Pulmonary artery endothelial cell (primary cell): Measurements from ENCODE around the gene PRRT3. TPM values are rescaled to one million over a fixed set of nuclear protein-coding genes. Genes with fewer than 3 reads are reported as not detected.
"Not testable (repeated sequence)": the region's sequence is repeated elsewhere in the genome, so short reads cannot be mapped to it uniquely, and the experiment has no call there.

ENCODE experiments used
- DNase-seq: peaks from one replicate; pipeline ENCODE4 v3.0.0-alpha.2; 2011; ENCODE audit warnings: low read depth, low spot score
- total RNA-seq: library from RNA; depleted of rRNA; stranded (reverse); fragments of >200 nt; gene quantifications from 2 replicates; pipeline ENCODE4 v1.2.3, GENCODE V29; 2014

The PRRT3 gene
- total RNA-seq, 1 donor from 2014 or later = 1.1 TPM

- DNase-seq = peak; percentile 43
Observed at GRCh38 chr3:9947025-9947995, 4.9 kb downstream of the PRRT3 start.

- peak; percentile 75 for DNase-seq
Observed at GRCh38 chr3:9946112-9947024, 5.8 kb downstream of the PRRT3 start.

- DNase-seq = no peak
Observed at GRCh38 chr3:9945358-9945757, 6.8 kb downstream of the PRRT3 start.

GRCh38 chr3:9944271-9944670, 7.9 kb downstream of the PRRT3 start:
- no peak for DNase-seq

- DNase-seq = no peak
Observed at GRCh38 chr3:9942934-9943690, 9.1 kb downstream of the PRRT3 start.

GRCh38 chr3:9942164-9942563, 10.0 kb downstream of the PRRT3 start:
- DNase-seq = no peak

GRCh38 chr3:9940746-9941145, 11.5 kb downstream of the PRRT3 start:
- DNase-seq = no peak

- DNase-seq = not testable (repeated sequence)
Observed at GRCh38 chr3:9939906-9940305, 12.3 kb downstream of the PRRT3 start.

GRCh38 chr3:9938966-9939365, 13.2 kb downstream of the PRRT3 start:
- DNase-seq = no peak

- DNase-seq = no peak
Observed at GRCh38 chr3:9937486-9938238, 14.5 kb downstream of the PRRT3 start.

- no peak for DNase-seq
Observed at GRCh38 chr3:9935966-9936510, 16.2 kb downstream of the PRRT3 start.

- DNase-seq = no peak
Observed at GRCh38 chr3:9934993-9935392, 17.2 kb downstream of the PRRT3 start.

GRCh38 chr3:9934235-9934621, 18.0 kb downstream of the PRRT3 start:
- no peak for DNase-seq

GRCh38 chr3:9933561-9934234, 18.5 kb downstream of the PRRT3 start, which contains the start of gene CRELD1:
Gene CRELD1 (plus strand): TSS chr3:9933834. CDS start chr3:9934439, 605 bp downstream.
- DNase-seq = peak; percentile 84

GRCh38 chr3:9932843-9933560, 19.2 kb downstream of the PRRT3 start:
- DNase-seq = peak; percentile 57

GRCh38 chr3:9932535-9932842, 19.7 kb downstream of the PRRT3 start:
- no peak for DNase-seq

- no peak for DNase-seq
Observed at GRCh38 chr3:9930804-9931418, 21.3 kb downstream of the PRRT3 start.

- no peak for DNase-seq
Observed at GRCh38 chr3:9928158-9928557, 24.1 kb downstream of the PRRT3 start.
